ENCODE data around the gene GPR22.
A peak's percentile ranks its signal among the peaks of the same experiment; 100 is the strongest.

The GPR22 gene

DNA sequence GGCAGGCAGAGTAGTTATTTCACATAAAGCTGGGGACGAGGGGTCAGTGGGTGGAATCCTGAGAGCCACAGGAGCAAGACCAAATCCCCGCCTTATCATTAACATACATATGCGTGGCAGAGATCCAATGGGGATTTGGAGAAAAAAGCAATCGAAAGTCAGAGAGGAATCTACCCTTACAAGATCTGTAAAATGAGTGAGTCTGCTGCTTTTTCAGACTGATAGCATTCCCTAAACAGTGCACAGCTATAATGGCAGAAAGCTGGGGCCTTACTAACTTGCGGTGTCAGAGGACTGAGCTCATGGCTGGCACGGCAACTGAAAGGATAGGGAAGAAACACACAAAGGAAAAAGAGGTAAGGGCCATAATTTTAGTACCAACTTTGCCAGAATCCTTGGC, 25.0 kb downstream of the GPR22 start:
- H3K27ac ChIP-seq, result peak overlapping the region; percentile 14; the same call in 1 of the 2 replicates
- no peak for TF ChIP-seq ZFX (IDR thresholded peaks at IDR 0.05)
- TF ChIP-seq, protein P1, sequence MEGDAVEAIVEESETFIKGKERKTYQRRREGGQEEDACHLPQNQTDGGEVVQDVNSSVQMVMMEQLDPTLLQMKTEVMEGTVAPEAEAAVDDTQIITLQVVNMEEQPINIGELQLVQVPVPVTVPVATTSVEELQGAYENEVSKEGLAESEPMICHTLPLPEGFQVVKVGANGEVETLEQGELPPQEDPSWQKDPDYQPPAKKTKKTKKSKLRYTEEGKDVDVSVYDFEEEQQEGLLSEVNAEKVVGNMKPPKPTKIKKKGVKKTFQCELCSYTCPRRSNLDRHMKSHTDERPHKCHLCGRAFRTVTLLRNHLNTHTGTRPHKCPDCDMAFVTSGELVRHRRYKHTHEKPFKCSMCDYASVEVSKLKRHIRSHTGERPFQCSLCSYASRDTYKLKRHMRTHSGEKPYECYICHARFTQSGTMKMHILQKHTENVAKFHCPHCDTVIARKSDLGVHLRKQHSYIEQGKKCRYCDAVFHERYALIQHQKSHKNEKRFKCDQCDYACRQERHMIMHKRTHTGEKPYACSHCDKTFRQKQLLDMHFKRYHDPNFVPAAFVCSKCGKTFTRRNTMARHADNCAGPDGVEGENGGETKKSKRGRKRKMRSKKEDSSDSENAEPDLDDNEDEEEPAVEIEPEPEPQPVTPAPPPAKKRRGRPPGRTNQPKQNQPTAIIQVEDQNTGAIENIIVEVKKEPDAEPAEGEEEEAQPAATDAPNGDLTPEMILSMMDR (conservative IDR thresholded peaks at IDR 0.05), result no peak

DNA sequence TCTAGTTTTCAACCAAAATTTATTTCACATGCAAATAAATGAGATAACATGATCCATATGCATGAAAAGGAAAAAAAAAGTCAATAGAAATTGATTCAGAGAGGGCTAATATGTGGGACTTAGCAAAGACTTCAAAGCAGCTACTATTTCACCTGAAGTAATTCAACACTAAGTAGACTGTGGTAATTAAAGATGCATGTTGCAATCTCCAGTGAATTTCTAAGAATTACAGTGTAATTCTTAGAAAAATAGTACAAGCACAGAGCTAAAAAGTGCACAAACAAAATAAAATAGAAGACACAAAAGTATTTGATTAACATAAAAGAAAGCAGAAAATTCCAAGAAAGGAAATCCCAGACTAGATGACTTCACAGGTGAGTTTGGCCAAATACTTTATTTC, 25.7 kb downstream of the GPR22 start:
- no peak for TF ChIP-seq ZFX (IDR thresholded peaks at IDR 0.05)
- TF ChIP-seq, protein P1 (conservative IDR thresholded peaks at IDR 0.05), result no peak
- H3K27ac ChIP-seq, result no peak overlapping the region

DNA sequence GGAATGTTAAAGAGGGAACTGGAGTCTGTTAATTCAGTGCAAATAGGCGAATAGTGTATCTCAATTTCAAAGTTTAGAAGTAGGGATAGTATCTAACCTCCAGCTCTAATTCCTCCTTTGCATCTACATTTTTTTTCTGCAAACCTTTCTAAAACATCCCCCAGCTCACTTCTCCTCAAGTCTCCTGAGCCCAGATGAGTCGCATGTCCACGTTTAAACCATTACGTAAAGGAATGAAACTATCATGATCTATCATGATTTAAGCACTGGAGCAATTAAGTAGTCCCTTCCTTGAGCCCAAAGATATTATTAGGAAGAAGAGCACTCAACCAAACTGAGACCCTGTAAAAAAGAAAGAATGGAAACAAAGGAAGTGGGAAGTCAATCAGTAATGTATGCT, 29.9 kb downstream of the GPR22 start:
- H3K27ac ChIP-seq, result no peak overlapping the region
- TF ChIP-seq ZFX (IDR thresholded peaks at IDR 0.05), result no peak
- TF ChIP-seq, protein P1 (conservative IDR thresholded peaks at IDR 0.05), result no peak

DNA sequence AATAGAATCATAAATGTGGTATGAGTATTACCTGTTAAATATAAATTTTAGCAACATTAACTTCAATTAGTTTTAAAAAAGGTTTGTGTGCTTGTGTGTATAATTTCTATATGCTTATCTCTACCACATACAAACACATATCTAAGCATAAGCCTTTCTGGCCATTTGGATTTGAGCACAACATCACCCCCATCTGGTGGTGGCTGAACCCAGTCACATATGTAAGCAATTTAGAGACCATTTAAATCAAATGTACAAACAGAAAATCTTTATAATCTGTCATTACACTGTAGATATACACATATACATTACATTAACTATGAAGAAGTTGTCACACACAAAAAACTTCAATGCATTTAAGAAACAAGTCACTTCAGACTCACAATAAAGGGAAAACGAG, 31.7 kb downstream of the GPR22 start:
- TF ChIP-seq, protein P1 (conservative IDR thresholded peaks at IDR 0.05), result peak; percentile 80
- TF ChIP-seq ZFX (IDR thresholded peaks at IDR 0.05), result no peak
- H3K27ac ChIP-seq, result no peak overlapping the region

DNA sequence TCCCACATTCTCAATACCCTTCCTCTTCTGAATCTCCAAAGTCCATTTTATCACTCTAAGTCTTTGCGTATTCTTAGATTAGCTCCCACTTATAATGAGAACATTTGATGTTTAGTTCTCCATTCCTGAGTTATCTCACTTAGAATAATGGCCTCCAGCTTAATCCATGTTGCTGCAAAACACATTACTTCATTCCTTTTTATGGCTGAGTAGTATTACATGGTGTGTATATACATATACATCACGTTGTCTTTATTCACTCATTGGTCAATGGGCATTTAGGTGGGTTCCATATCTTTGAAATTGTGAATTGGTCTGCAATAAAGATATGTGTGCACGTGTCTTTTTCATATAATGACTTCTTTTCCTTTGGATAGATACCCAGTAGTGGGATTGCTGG, 32.3 kb downstream of the GPR22 start:
- no peak overlapping the region for H3K27ac ChIP-seq
- TF ChIP-seq, protein P1 (conservative IDR thresholded peaks at IDR 0.05), result no peak
- TF ChIP-seq ZFX (IDR thresholded peaks at IDR 0.05), result no peak

DNA sequence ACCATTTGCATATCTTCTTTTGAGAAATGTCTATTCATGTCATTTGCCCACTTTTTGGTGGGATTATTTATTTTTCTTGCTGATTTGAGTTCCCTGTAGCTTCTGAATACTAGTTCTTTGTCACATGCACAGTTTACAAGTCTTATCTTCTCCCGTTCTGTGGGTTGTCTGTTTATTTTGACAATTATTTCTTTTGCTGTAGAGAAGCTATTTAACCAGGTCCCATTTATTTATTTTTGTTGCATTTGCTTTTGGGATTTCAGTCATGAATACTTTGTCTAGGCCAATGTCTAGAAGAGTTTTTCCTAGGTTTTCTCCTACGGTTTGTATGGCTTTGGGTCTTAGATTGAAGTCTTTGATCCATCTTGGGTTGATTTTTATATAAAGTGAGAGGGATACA, 32.9 kb downstream of the GPR22 start:
- TF ChIP-seq, protein P1 (conservative IDR thresholded peaks at IDR 0.05), result no peak
- TF ChIP-seq ZFX (IDR thresholded peaks at IDR 0.05), result no peak
- no peak overlapping the region for H3K27ac ChIP-seq

DNA sequence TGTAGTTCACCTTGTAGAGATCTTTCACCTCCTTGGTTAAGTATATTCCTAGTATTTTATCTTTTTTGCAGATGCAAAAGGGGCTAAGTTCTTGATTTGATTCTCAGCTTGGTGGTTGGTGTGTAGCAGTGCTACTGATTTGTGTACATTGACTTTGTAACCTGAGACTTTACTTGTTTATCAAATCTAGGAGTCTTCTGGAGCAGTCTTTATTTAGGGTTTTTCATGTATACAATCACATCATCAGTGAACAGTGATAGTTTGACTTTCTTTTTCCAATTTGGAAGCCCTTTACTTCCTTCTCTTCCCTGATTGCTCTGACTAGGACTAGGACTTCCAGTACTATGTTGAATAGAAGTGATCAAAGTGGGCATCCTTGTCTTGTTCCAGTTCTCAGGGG, 33.8 kb downstream of the GPR22 start:
- no peak overlapping the region for H3K27ac ChIP-seq
- no peak for TF ChIP-seq ZFX (IDR thresholded peaks at IDR 0.05)
- TF ChIP-seq, protein P1 (conservative IDR thresholded peaks at IDR 0.05), result no peak
